WTC11 (cell line): ENCODE data around the gene ANKRD53. TPM values are rescaled to one million over a fixed set of nuclear protein-coding genes. Genes with fewer than 3 reads are reported as not detected.

Source experiments
- ATAC-seq: fragments of 200-7000 bp; cut with Tn5 transposase; 2 replicates; pipeline ENCODE4 v1.10.0; 2021; ENCODE audit warnings: mild to moderate bottlenecking, moderate library complexity
- CTCF ChIA-PET: fragments of 300-600 bp; sonication (Branson Sonifier 250); formaldehyde crosslinking; loops from one replicate; lab custom pipeline; 2021; ENCODE audit warnings: antibody characterized with exemption; lab: Charles Lee
- POLR2A ChIA-PET: fragments of 350-600 bp; sonication (Branson Sonifier 250); formaldehyde crosslinking; loops from one replicate; lab custom pipeline; 2021; ENCODE audit warnings: antibody characterized with exemption; lab: Charles Lee
- DNase-seq: peaks from one replicate; pipeline ENCODE4 v3.0.0; 2021; ENCODE audit warnings: low spot score
- H3K27ac Mint-ChIP-seq: 2 replicates; pipeline ENCODE4 v1.8.0; 2021; ENCODE audit warnings: mixed read lengths
- H3K27me3 Mint-ChIP-seq: 2 replicates; pipeline ENCODE4 v1.8.0; 2021; ENCODE audit warnings: low read depth, mild to moderate bottlenecking, moderate library complexity, mixed read lengths
- H3K36me3 Mint-ChIP-seq: 2 replicates; pipeline ENCODE4 v1.8.0; 2021; ENCODE audit warnings: mixed read lengths
- H3K4me1 Mint-ChIP-seq: 2 replicates; pipeline ENCODE4 v1.8.0; 2022; ENCODE audit warnings: mixed read lengths
- H3K4me3 Mint-ChIP-seq: 2 replicates; pipeline ENCODE4 v1.8.0; 2021; ENCODE audit warnings: mild to moderate bottlenecking, moderate library complexity, mixed read lengths
- H3K9me3 Mint-ChIP-seq: 2 replicates; pipeline ENCODE4 v1.8.0; 2021; ENCODE audit warnings: mixed read lengths
- CTCF ChIP-seq: fragments of 200-600 bp; IDR thresholded peaks from 2 replicates; pipeline ENCODE4 v1.8.0; 2022; ENCODE audit warnings: antibody characterized with exemption
- ERG ChIP-seq: fragments of 250-450 bp; sonication (Bioruptor Pico); IDR thresholded peaks from 2 replicates; pipeline ENCODE4 v1.8.0; 2021; ENCODE audit warnings: mild to moderate bottlenecking
- FOXP1 ChIP-seq: sonication (generic); formaldehyde crosslinking; IDR thresholded peaks from 2 replicates; pipeline ENCODE4 v1.8.0; 2022; ENCODE audit warnings: missing genetic modification reagents, mild to moderate bottlenecking, moderate library complexity, borderline replicate concordance
- JUN ChIP-seq: sonication (generic); formaldehyde crosslinking; IDR thresholded peaks from 2 replicates; pipeline ENCODE4 v1.8.0; 2023; ENCODE audit warnings: mild to moderate bottlenecking, missing genetic modification reagents
- MAX ChIP-seq: sonication (generic); formaldehyde crosslinking; IDR thresholded peaks from 2 replicates; pipeline ENCODE4 v1.8.0; 2022; ENCODE audit warnings: mild to moderate bottlenecking, missing genetic modification reagents
- MXD4 ChIP-seq: fragments of 250-450 bp; sonication (Bioruptor Pico); IDR thresholded peaks from 2 replicates; pipeline ENCODE4 v1.8.0; 2021; ENCODE audit warnings: mild to moderate bottlenecking, moderate library complexity, borderline replicate concordance
- NFE2L1 ChIP-seq: sonication (generic); formaldehyde crosslinking; IDR thresholded peaks from 2 replicates; pipeline ENCODE4 v1.8.1; 2023; ENCODE audit warnings: missing genetic modification reagents
- NFYB ChIP-seq: sonication (generic); formaldehyde crosslinking; conservative IDR thresholded peaks from 2 replicates; pipeline ENCODE4 v1.8.0; 2022; ENCODE audit warnings: low read depth, missing genetic modification reagents
- NR1H2 ChIP-seq: sonication (generic); formaldehyde crosslinking; IDR thresholded peaks from 2 replicates; pipeline ENCODE4 v1.9.0; 2021; ENCODE audit warnings: mild to moderate bottlenecking, moderate library complexity, missing genetic modification reagents
- NR3C1 ChIP-seq: sonication (generic); formaldehyde crosslinking; conservative IDR thresholded peaks from 2 replicates; pipeline ENCODE4 v1.8.1; 2023; ENCODE audit warnings: low read depth, mild to moderate bottlenecking, missing genetic modification reagents
- PREB ChIP-seq: sonication (generic); formaldehyde crosslinking; IDR thresholded peaks from 2 replicates; pipeline ENCODE4 v1.8.1; 2022; ENCODE audit warnings: mild to moderate bottlenecking, missing genetic modification reagents, moderate library complexity, borderline replicate concordance
- PRRX2 ChIP-seq: fragments of 250-450 bp; sonication (Bioruptor Pico); IDR thresholded peaks from 2 replicates; pipeline ENCODE4 v1.8.0; 2021; ENCODE audit warnings: mild to moderate bottlenecking
- USF2 ChIP-seq: sonication (generic); formaldehyde crosslinking; IDR thresholded peaks from 2 replicates; pipeline ENCODE4 v1.8.1; 2023; ENCODE audit warnings: mild to moderate bottlenecking, missing genetic modification reagents, moderate library complexity
- ZBTB21 ChIP-seq: sonication (generic); formaldehyde crosslinking; IDR thresholded peaks from 2 replicates; pipeline ENCODE4 v1.8.1; 2023; ENCODE audit warnings: mild to moderate bottlenecking, missing genetic modification reagents, borderline replicate concordance
- ZNF138 ChIP-seq: sonication (generic); formaldehyde crosslinking; conservative IDR thresholded peaks from 2 replicates; pipeline ENCODE4 v1.8.1; 2022; ENCODE audit warnings: mild to moderate bottlenecking, moderate library complexity, missing genetic modification reagents
- ZNF219 ChIP-seq: sonication (generic); formaldehyde crosslinking; IDR thresholded peaks from 2 replicates; pipeline ENCODE4 v1.8.0; 2023; ENCODE audit warnings: missing genetic modification reagents, mild to moderate bottlenecking, borderline replicate concordance
- ZNF317 ChIP-seq: sonication (generic); formaldehyde crosslinking; IDR thresholded peaks from 2 replicates; pipeline ENCODE4 v1.8.1; 2023; ENCODE audit warnings: low read depth, mild to moderate bottlenecking, moderate library complexity, missing genetic modification reagents, borderline replicate concordance
- ZNF423 ChIP-seq: fragments of 250-450 bp; sonication (Bioruptor Pico); IDR thresholded peaks from 2 replicates; pipeline ENCODE4 v2.1.2; 2022; ENCODE audit warnings: mild to moderate bottlenecking, moderate library complexity
- total RNA-seq: library from RNA; stranded (reverse); gene quantifications from 3 replicates; pipeline ENCODE4 v1.2.3, GENCODE V29; 2021

The ANKRD53 gene
- total RNA-seq, 1 experiment from 2014 or later: 0.81 TPM

GRCh38 chr2:70938586-70938950 is 39.9 kb upstream of the ANKRD53 start:
- no peaks in the 10 kb centered on the region for H3K36me3 Mint-ChIP-seq
- TF ChIP-seq ERG (CRISPR knock-in tag): no peak
- no peak for TF ChIP-seq ZNF317 (CRISPR knock-in tag)
- no peak for TF ChIP-seq ZNF138 (CRISPR knock-in tag)
- TF ChIP-seq JUN (CRISPR knock-in tag): no peak
- TF ChIP-seq NFYB: no peak
- no peak for TF ChIP-seq USF2 (CRISPR knock-in tag)
- TF ChIP-seq FOXP1 (CRISPR knock-in tag): no peak
- TF ChIP-seq PREB (CRISPR knock-in tag): no peak
- no peak for TF ChIP-seq NR1H2
- no peak for TF ChIP-seq NFE2L1
- no peak for TF ChIP-seq PRRX2 (CRISPR knock-in tag)
- TF ChIP-seq ZBTB21 (CRISPR knock-in tag): no peak
- no peak for TF ChIP-seq CTCF
- no peak for TF ChIP-seq ZNF219 (CRISPR knock-in tag)
- no peak for TF ChIP-seq NR3C1 (CRISPR knock-in tag)
- no peak for TF ChIP-seq MAX (CRISPR knock-in tag)
- H3K27ac Mint-ChIP-seq: no peak overlapping the region
- peak overlapping the region; percentile 58 for H3K4me3 Mint-ChIP-seq
- POLR2A ChIA-PET: interaction anchor here (0.9 to 1.3 kb wide), 2 partner anchors 22 to 25 kb away, joined by 3 read pairs; no protein-coding TSS in a partner anchor
- DNase-seq (no peak), ATAC-seq (no peak)
- H3K9me3 Mint-ChIP-seq: no peaks in the 10 kb centered on the region
- CTCF ChIA-PET: interaction anchor here (0.6 to 6.6 kb wide), 11 partner anchors 9 to 171 kb away, joined by 3 to 91 read pairs (median 6); partner anchors contain the start of genes ADD2 and FIGLA
- H3K27me3 Mint-ChIP-seq: peaks cover 73% of the 10 kb centered on the region
- peaks cover 32% of the 10 kb centered on the region for H3K4me1 Mint-ChIP-seq

- H3K27me3 Mint-ChIP-seq: peaks cover 73% of the 10 kb centered on the region
- H3K4me3 Mint-ChIP-seq: peak overlapping the region; percentile 58
- no peaks in the 10 kb centered on the region for H3K9me3 Mint-ChIP-seq
- TF ChIP-seq MAX (CRISPR knock-in tag) (peak; percentile 56), ZNF423 (CRISPR knock-in tag) (peak; percentile 19; the same call in 1 of the 2 replicates), MXD4 (no peak)
- POLR2A ChIA-PET: interaction anchor here (0.9 to 1.3 kb wide), 2 partner anchors 22 to 26 kb away, joined by 3 read pairs; no protein-coding TSS in a partner anchor
- DNase-seq (peak; percentile 72), ATAC-seq (peak; percentile 63)
- CTCF ChIA-PET: interaction anchor here (0.6 to 6.6 kb wide), 17 partner anchors 7 to 171 kb away, joined by 3 to 91 read pairs (median 5); partner anchors contain the start of genes ADD2 and FIGLA
- H3K36me3 Mint-ChIP-seq: no peaks in the 10 kb centered on the region
- peaks cover 36% of the 10 kb centered on the region for H3K4me1 Mint-ChIP-seq
- H3K27ac Mint-ChIP-seq: no peak overlapping the region
These were observed 39.2 kb upstream of the ANKRD53 start for GRCh38 chr2:70939001-70939838.
